ENCODE results near the gene KLHL29. TPM values are rescaled to one million over a fixed set of nuclear protein-coding genes. Genes with fewer than 3 reads are reported as not detected.

KLHL29 gene
- polyA plus RNA-seq, 1 donor from 2014 or later: 42.4 TPM

- Histone ChIP-seq H3K27ac (ENCODE audit: low read length) (no peak overlapping the region), H3K4me3 (ENCODE audit: low read length) (no peak overlapping the region), H3K9me3 (ENCODE audit: low read length) (no peaks in the 10 kb centered on the region), H3K36me3 (ENCODE audit: insufficient read depth, low read length) (peaks cover 6% of the 10 kb centered on the region), H3K9me2 (ENCODE audit: insufficient read depth, low read length) (no peaks in the 10 kb centered on the region), H3F3A (ENCODE audit: insufficient read depth, low read length, poor library complexity, severe bottlenecking) (no peaks in the 10 kb centered on the region), H2AFZ (ENCODE audit: low read depth, low read length) (no peak overlapping the region), H3K27me3 (ENCODE audit: insufficient read depth, low read depth, low read length) (no peaks in the 10 kb centered on the region), H3K9ac (ENCODE audit: low read length) (no peak overlapping the region), H4K20me1 (ENCODE audit: insufficient read depth) (peaks cover 7% of the 10 kb centered on the region), H3K79me2 (replicated peaks; ENCODE audit: insufficient read depth, low read length) (peaks cover 5% of the 10 kb centered on the region), H3K4me2 (ENCODE audit: low read length) (no peak overlapping the region)
- TF ChIP-seq EZH2 (IDR thresholded peaks at IDR 0.05; ENCODE audit: borderline replicate concordance, insufficient read depth, low read length, poor library complexity, severe bottlenecking) (no peak), EP300 (conservative IDR thresholded peaks at IDR 0.05; ENCODE audit: poor library complexity, severe bottlenecking) (no peak), MXI1 (conservative IDR thresholded peaks at IDR 0.05; ENCODE audit: poor library complexity, severe bottlenecking) (no peak), POLR2AphosphoS5 (IDR thresholded peaks at IDR 0.05) (no peak), SMC3 (conservative IDR thresholded peaks at IDR 0.05; ENCODE audit: poor library complexity) (no peak), RAD21 (conservative IDR thresholded peaks at IDR 0.05) (no peak), TAF1 (IDR thresholded peaks at IDR 0.05; ENCODE audit: low read depth) (no peak), REST (IDR thresholded peaks at IDR 0.05; ENCODE audit: borderline replicate concordance) (no peak), CTCF (IDR thresholded peaks at IDR 0.05; ENCODE audit: poor library complexity, severe bottlenecking) (no peak)
Observed at GRCh38 chr2:23456396-23456795, 71.4 kb downstream of the KLHL29 start.

- H3K4me3 ChIP-seq (ENCODE audit: low read length): no peak overlapping the region
Observed at GRCh38 chr2:23456881-23457760, 72.1 kb downstream of the KLHL29 start.

More at GRCh38 chr2:23456881-23457760, 72.1 kb downstream of the KLHL29 start:
- Histone ChIP-seq H3K9me3 (ENCODE audit: low read length) (no peaks in the 10 kb centered on the region), H3K36me3 (ENCODE audit: insufficient read depth, low read length) (peaks cover 6% of the 10 kb centered on the region), H3K27me3 (ENCODE audit: insufficient read depth, low read depth, low read length) (no peaks in the 10 kb centered on the region), H3K79me2 (replicated peaks; ENCODE audit: insufficient read depth, low read length) (peaks cover 5% of the 10 kb centered on the region), H3K9ac (ENCODE audit: low read length) (no peak overlapping the region), H3K27ac (ENCODE audit: low read length) (no peak overlapping the region), H3K9me2 (ENCODE audit: insufficient read depth, low read length) (no peaks in the 10 kb centered on the region), H3K4me2 (ENCODE audit: low read length) (no peak overlapping the region), H2AFZ (ENCODE audit: low read depth, low read length) (no peak overlapping the region), H3F3A (ENCODE audit: insufficient read depth, low read length, poor library complexity, severe bottlenecking) (no peaks in the 10 kb centered on the region), H4K20me1 (ENCODE audit: insufficient read depth) (peaks cover 7% of the 10 kb centered on the region)
- TF ChIP-seq EP300 (conservative IDR thresholded peaks at IDR 0.05; ENCODE audit: poor library complexity, severe bottlenecking) (no peak), CTCF (IDR thresholded peaks at IDR 0.05; ENCODE audit: poor library complexity, severe bottlenecking) (no peak), MXI1 (conservative IDR thresholded peaks at IDR 0.05; ENCODE audit: poor library complexity, severe bottlenecking) (no peak), SMC3 (conservative IDR thresholded peaks at IDR 0.05; ENCODE audit: poor library complexity) (no peak)
